ENCODE measurements around the gene ETHE1.

The ETHE1 gene

GRCh38 chr19:43486412-43486811 lies 40.6 kb downstream of the ETHE1 start:
- DNase-seq: no peak

GRCh38 chr19:43485951-43486350 lies 41.0 kb downstream of the ETHE1 start:
- no peak for DNase-seq

GRCh38 chr19:43483281-43483680 lies 43.7 kb downstream of the ETHE1 start:
- no peak for DNase-seq

GRCh38 chr19:43482193-43482592 lies 44.8 kb downstream of the ETHE1 start:
- DNase-seq: no peak

- no peak for DNase-seq
Measured at GRCh38 chr19:43481701-43482100, 45.3 kb downstream of the ETHE1 start.

- DNase-seq: no peak
Measured at GRCh38 chr19:43480574-43480973, 46.4 kb downstream of the ETHE1 start.

- DNase-seq: no peak
Measured at GRCh38 chr19:43479961-43480561, 46.9 kb downstream of the ETHE1 start.

- DNase-seq: no peak
Measured at GRCh38 chr19:43479226-43479625, 47.8 kb downstream of the ETHE1 start.

GRCh38 chr19:43478323-43478722 lies 48.7 kb downstream of the ETHE1 start:
- DNase-seq: no peak

GRCh38 chr19:43476606-43477005 lies 50.4 kb downstream of the ETHE1 start:
- peak; percentile 84 for DNase-seq

- peak; percentile 91 for DNase-seq
Measured at GRCh38 chr19:43474986-43475705, 51.9 kb downstream of the ETHE1 start.

- DNase-seq: no peak
Measured at GRCh38 chr19:43474487-43474886, 52.5 kb downstream of the ETHE1 start.

GRCh38 chr19:43471091-43471490 lies 55.9 kb downstream of the ETHE1 start:
- no peak for DNase-seq

- peak; percentile 76 for DNase-seq
Measured at GRCh38 chr19:43470288-43470687, 56.7 kb downstream of the ETHE1 start.

GRCh38 chr19:43469160-43469480 lies 57.9 kb downstream of the ETHE1 start:
- DNase-seq: no peak

GRCh38 chr19:43468354-43469159 lies 58.4 kb downstream of the ETHE1 start:
- no peak for DNase-seq

- peak; percentile 52 for DNase-seq
Measured at GRCh38 chr19:43467730-43468129, 59.3 kb downstream of the ETHE1 start.

GRCh38 chr19:43467276-43467675 lies 59.7 kb downstream of the ETHE1 start:
- DNase-seq: no peak

GRCh38 chr19:43466793-43467192 lies 60.2 kb downstream of the ETHE1 start:
- no peak for DNase-seq

- DNase-seq: peak; percentile 74
Measured at GRCh38 chr19:43465468-43466120, 61.4 kb downstream of the ETHE1 start, which contains the start of gene LYPD3. LYPD3 (minus strand) TSS chr19:43465608; CDS start chr19:43465571, 37 bp downstream.

GRCh38 chr19:43464134-43464775 lies 62.7 kb downstream of the ETHE1 start:
- no peak for DNase-seq

- peak; percentile 94 for DNase-seq
Measured at GRCh38 chr19:43463381-43464133, 63.4 kb downstream of the ETHE1 start.
